Pulmonary artery endothelial cell (primary cell): ENCODE results near the gene ZNF3. TPM values are rescaled to one million over a fixed set of nuclear protein-coding genes. Genes with fewer than 3 reads are reported as not detected.

Source experiments
- DNase-seq: peaks from one replicate; pipeline ENCODE4 v3.0.0-alpha.2; 2011; ENCODE audit warnings: low read depth, low spot score
- total RNA-seq: library from RNA; depleted of rRNA; stranded (reverse); fragments of >200 nt; gene quantifications from 2 replicates; pipeline ENCODE4 v1.2.3, GENCODE V29; 2014

Gene ZNF3
- total RNA-seq, 1 donor from 2014 or later: 21.7 TPM

DNA sequence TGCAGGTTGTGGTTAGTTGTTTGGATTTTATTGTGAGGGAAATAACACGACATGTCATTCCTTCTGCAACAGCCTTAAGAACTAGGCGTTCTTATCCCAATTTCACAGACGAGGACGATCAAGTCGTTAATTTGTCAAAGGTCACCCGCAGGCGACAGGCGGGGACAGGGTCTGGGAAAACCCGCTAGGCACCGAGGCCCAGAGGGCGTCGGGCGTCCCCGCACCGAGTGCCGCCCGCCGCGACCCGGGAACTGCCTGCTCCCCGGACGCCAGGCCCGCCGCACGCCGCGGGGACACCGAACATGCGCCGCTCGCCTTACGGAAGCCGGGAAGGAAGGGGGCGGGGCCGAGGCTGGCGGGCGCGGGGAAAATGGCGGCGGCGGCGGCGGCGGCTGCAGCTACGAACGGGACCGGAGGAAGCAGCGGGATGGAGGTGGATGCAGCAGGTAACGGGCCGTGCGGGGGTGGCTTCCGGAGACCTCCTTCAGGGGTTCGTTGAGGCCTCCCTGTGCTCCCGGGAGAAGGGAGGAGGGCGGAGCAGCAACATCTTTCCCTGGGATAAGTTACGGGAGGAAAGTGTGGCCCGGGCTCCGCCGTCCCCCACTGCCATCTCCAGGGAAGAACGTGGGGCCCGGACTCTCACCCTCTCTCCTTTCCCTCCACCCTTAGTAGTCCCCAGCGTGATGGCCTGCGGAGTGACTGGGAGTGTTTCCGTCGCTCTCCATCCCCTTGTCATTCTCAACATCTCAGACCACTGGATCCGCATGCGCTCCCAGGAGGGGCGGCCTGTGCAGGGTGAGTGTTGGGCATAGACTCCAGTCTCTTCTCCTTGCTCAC, 7.3 kb upstream of the ZNF3 start, which contains the start of gene COPS6:
COPS6 (plus strand) TSS at position 349 of the 837 bp plus-strand sequence; CDS start at position 371, 22 bp downstream.
- DNase-seq: no peak

DNA sequence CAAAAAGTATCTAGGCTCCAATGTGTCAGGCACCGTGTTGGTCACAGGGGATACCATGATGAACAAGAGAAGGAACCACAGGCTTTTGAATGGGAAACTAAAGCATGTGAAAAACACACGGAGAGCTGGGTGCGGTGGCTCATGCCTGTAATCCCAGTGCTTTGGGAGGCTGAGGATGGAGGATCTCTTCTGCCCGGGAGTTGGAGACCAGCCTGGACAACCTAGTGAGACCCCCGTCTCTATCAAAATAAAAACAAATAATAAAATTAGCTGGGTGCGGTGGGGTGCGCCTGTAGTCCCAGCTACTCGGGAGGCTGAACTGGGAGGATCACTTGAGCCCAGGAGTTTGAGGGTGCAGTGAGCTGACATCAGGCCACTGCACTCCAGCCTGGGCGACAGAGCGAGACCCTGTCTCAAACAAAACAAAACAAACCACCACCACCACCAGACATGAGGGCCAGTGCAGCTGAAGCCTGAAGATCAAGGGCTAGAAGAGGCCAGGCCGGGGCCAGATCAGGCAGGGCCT, 6.6 kb upstream of the ZNF3 start:
- DNase-seq: no peak

DNA sequence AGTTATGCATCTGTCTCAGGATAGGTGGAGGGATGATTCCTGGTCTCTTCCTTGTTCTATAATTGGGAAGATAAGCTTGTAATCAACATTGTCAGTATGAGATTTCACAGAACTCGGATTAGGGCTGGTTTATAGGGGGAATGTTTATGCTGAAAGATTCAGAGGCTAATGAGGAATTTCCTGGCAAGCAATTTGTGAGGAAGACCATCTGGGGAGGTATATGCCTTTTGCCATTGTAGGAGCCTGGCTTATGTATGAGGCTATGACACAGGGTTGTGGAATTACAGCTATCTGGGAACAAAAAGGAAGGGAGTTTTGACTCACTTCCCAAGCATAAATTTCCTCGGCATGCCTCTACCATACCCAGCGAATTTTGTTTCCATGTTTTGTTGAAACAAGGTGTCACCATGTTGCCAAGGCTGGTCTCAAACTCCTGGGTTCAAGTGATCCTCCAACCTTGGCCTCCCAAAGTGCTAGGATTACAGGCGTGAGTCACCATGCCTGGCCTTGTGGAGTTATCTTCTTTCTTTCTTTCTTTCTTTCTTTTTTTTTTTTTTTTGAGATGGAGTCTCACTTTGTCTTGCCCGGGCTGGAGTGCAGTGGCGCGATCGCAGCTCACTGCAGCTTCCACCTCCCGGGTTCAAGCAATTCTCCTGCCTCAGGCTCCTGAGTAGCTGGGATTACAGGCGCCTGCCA, 5.7 kb upstream of the ZNF3 start:
- DNase-seq: peak; percentile 99

DNA sequence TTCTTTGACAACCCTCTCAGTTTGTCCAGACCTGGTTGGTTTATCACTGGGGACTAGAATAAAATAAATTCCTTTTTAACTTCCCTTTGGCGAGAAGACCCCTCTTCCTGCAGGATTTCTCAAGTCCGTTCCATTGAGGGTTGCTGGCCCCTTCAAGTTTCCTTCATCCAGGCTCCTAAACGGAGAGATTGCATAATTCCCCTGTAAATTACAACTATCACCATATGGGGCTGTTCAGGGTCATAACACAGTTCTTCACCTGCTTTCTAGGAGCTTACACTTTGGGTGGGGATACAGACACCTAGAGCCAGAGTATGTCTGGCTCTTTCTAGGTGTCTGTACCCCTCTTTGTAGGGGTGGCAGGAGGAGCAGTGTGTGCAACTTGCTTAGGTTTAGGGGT, 4.0 kb upstream of the ZNF3 start:
- DNase-seq: no peak

DNA sequence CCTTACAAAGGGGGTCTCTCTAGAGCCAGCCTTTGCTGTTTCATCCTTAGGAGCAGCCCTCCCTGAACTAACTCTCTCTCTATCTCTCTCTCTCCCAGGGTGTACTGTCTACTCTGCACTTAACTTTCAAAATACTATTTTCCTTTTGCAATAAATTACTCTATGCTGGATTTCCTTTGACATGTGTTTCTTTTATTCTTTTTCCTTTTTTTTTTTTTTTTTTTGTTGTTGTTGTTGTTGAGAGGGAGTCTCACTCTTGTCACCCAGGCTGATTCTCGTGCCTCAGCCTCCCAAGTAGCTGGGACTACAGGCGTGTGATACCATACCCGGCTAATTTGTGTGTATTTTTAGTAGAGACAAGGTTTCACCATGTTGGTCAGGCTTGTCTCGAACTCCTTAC, 1.5 kb upstream of the ZNF3 start:
- DNase-seq: no peak

DNA sequence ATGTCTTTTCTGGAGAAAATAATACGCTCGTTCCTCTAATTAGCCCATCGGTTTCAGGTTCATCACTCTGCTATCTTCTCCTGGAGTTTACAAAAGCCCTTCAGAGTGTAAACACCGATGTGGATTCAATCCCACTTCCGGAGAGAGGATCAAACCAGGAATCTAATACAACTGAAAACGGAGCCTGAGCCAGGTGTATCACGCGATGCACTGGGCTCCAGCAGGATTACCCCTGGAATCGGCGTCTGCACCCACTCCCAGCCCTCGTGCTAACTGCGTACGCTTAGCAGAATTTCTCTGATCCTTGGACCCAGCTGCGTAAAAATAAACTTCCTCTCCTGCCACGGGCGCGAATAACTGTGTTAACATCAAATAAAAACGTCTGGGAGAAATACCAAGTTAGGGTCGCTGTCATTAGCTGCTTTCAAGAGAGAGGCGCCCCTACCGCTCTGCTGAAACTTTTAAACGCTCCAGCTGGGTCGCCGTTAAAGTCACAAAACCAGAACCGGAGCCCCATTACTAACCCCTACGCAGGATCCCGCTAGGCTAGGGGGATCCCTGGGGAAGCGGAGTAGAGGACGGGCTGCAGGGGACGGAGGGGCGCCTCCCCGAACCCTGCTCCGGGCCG, 502 bp downstream of the ZNF3 start:
- DNase-seq: no peak

DNA sequence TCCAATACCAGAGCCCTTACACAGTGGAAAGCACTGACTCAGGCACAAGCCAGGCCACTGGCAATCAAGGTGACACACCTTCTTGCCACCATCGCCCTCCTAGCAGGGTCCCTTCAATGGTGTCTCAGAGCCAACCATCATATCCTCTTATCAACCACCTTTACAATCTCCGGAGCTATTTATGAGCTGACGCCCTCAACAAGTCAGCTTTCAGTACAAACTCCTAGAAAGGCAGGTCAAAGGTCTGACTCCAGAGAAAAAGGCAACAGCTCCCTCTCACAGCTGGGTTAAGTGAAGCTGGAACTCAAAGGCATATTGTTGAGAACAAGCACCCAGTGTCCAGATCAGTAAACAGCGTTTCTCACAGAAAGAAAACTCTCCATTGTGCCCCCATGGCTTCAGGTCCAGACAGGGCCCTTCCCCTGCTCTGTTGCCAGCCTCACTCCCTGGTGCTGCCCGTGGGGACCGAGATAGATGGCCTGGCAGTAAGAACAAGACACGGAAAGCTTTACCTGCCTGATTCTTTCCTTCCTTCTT, 2.4 kb downstream of the ZNF3 start:
- DNase-seq: no peak

DNA sequence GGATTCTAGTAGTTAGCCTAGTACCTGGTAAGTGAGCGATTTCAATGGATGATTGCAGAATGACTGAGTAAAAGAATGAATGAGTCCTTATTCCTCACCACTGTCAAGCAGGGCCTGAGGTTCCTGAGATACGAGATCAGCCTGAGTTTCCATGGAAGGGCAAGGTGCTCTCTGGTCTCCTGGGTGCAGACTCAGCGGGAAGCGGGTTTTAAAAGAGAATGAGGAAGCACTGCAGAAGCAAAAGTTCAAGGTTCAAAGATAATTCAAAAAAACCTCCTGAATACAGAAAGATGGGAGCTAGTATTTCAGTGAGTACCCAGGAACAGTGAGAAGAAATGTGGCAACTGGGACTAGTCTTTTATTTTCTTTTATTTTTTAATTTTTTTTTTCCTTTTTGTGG, 4.3 kb downstream of the ZNF3 start:
- DNase-seq: no peak

DNA sequence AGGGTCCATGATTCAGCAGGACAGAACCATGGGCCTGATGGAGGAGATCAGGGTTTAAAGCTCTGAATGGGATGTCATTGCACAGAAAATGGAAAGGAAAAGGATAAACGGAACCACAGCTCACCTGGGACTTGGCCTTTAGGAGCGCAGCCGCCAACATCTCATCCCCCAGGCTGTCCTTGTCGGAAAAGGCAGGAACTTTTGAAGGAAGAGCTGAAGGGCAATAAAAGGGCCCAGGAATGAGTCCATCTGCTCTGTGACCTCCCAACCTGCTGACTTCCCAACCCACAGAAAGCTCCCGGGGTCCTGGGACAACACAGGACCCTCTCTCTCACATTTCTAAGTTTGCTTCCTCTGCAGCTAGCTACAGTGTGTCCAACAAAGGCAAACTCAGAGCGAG, 6.1 kb downstream of the ZNF3 start:
- DNase-seq: no peak

DNA sequence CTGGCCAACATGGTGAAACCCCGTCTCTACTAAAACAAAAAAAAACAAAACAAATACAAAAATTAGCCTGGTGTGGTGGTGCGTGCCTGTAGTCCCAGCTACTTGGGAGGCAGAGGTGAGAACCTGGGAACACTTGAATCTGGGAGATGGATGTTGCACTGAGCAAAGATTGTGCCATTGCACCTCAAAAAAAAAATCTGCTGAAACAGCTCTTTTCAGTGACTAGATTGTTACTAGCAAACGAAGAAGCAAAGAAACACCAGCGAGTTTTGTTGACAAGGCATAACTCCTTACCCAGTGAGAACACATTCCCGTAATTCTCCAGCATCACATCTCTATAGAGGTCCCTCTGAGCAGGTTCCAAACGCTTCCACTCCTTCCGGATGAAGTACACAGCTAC, 6.7 kb downstream of the ZNF3 start:
- no peak for DNase-seq

DNA sequence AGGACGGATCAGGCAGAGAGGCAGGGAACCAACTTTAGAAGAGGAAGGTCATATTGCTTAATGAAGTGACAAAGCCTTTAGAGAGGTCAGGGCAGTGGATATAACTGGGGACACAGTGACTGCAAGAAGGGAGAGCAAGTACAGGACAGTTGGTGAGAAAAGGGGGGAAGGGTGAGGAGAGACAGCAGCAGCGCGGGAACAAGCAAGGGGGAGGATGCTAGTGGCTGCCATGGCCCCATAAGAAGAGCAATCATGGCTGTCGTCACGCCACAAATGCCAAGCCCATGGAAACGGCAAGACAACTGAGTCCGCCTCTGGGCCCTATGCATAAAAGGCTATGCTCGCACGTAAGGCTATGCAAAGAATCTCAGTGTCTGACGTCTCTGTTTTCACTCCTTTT, 9.1 kb downstream of the ZNF3 start:
- DNase-seq: no peak

DNA sequence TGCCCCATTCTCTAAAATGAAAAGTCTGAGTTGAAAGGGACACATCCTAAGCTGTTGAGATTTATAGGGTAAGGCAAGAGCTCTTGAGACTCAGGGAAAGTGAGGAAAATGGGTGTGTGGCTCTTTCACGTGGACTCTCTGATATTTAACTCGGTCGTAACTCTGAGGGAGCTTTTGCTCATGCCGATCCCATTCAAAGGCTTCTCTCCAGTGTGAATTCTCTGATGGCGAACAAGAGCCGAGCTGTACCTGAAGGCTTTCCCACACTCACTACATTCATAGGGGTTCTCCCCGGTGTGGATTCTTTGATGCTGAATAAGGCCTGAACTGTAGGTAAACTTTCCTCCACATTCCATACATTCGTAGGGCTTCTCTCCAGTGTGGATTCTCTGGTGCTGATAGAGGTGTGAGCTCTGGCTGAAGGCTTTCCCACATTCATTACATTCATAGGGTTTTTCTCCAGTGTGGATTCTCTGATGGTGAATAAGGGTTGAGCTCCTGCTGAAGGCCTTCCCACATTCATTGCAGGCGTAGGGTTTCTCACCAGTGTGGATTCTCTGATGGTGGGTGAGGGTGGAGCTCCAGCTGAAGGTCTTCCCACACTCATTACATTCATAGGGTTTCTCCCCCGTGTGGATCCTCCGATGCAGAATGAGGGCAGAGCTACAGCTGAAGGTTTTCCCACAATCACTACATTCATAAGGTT, 10.4 kb downstream of the ZNF3 start:
- DNase-seq: no peak

DNA sequence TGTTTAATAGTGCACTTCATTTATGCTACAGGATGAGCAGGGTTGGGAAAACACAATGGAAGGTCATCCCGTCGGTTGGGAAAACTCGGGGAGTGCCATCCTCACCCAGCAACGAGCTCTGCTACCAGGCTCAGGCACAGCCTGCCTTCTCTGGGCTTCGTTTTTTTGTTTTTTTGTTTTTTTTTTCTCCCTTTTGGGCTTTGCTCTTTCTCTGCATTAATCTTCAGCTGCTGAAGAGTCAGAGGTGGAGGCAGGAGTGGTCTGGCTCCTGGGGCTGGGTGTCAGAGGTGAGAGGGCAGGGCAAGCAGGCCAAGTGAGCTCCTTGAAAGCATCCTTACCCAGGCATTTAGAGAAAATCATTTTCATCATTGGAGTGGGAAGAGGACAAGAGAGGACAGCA, 11.5 kb downstream of the ZNF3 start:
- no peak for DNase-seq

DNA sequence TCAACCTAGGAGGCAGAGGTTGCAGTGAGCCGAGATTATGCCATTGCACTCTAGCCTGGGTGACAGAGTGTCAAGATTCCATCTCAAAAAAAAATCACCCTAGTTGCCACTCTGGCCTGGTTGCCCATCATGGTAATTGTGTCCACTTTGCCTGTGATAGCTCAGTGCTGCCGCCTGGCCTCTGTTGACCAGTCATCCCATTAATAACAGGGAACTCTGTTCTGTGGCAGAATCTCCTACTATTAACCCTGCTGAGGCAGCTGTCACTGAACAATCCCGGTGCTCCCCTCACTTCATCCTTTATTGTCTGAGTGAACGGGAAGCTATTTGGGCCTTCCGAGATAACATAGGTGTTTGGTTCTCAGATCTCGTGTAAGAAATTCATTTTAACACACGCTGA, 14.6 kb downstream of the ZNF3 start:
- no peak for DNase-seq

DNA sequence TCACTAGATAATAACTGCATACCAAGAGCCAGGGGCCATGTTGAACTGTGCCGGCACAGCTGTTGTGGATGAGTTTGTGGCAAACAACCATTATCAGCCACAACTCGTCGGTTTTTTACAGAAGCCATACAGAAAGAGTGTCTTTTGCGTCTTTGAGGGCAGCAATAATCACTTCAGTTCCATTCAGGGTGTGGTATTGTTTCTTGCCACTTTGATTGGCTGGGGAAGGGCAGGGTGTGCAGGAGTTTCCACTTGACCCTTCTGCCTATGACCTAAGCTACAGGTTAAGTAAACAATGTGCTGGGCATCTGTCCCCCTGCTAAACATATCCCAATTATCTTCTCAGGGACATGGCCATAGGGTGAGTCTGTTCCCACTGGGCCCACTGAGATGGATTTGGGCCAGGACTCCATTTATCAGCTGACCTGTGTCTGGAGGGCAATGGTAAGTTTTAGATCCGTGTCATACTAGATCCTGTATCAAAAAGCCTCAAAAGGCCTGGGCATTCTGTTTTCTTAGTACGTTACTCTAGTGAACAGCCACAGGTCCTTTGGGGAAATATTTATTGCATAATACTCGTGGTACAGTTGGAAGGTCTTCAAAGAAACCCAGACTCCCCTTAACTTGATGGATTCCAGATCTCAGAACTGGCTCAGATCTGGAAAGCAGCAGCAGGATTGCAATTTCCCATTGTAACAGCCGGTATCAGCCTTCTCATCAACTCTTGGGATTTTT, 15.9 kb downstream of the ZNF3 start:
- no peak for DNase-seq

DNA sequence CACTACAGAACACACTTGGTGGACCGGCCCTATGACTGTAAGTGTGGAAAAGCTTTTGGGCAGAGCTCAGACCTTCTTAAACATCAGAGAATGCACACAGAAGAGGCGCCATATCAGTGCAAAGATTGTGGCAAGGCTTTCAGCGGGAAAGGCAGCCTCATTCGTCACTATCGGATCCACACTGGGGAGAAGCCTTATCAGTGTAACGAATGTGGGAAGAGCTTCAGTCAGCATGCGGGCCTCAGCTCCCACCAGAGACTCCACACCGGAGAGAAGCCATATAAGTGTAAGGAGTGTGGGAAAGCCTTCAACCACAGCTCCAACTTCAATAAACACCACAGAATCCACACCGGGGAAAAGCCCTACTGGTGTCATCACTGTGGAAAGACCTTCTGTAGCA, 17.4 kb downstream of the ZNF3 start:
- DNase-seq: no peak

DNA sequence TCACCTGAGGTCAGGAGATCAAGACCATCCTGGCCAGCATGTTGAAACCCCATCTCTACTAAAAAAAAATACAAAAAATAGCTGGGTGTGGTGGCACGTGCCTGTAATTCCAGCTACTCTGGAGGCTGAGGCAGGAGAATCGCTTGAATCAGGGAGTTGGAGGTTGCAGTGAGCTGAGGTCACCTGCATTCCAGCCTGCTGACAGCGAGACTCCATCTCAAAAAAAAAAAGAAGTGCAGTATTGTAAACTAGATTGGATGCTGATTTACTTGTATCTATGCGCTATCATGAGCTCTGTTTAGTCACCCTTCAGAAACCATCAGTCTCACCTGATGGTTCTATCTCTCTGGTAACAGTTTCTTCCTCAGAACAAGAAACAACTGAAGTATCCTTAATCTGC, 18.1 kb downstream of the ZNF3 start:
- no peak for DNase-seq

DNA sequence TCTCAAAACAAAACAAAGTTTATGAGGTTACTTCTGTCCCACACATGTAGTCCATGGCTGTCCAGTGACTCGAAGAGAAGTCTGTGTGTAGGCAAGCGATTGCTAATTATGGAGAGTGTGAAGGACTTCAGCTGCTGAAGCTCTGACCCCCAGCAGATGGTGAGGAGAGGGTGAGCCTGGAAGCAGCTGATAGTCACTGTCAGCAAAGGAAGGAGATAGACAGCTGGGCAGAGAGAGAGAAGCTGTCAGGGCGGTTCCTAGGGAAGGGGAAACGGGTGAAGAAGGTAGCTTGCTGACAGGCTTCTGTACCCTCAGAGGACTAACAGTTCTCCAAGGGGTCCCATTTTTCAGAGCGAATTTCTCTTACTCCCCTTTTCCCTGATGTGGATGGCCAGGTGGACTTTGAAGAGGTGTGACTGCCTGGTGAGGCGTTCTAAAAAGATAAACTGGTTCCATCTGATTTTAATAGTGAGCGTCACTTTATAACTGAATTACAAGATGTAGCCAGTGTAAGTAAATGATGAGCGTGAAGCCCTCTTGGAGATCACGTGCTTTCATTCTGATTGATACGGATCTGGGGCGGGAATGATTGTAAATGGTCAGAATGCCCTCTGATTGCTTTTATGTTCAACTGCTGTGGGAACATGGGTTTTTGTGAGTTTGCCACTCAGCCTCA, 19.9 kb downstream of the ZNF3 start:
- DNase-seq: no peak

DNA sequence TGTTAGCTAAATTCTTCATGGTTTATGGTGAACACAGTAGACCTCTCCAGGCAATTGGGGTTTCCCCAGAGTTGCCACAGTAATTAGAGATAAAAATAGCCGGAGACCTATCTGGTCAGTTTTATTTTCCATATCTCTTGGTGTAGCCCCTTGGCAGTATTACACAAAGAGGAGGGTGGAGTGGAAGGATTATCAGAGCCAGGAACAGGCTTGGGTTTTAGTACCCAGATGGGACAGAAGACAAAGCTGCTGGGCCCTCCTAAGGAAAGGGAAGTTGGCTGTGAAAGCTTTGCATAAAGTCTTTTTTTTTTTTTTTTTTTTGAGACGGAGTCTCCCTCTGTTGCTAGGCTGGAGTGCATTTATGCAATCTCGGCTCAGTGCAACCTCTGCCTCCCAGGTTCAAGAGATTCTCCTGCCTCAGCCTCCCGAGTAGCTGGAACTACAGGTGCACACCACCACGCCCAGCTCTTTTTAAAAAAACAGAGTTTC, 22.2 kb downstream of the ZNF3 start:
- no peak for DNase-seq

DNA sequence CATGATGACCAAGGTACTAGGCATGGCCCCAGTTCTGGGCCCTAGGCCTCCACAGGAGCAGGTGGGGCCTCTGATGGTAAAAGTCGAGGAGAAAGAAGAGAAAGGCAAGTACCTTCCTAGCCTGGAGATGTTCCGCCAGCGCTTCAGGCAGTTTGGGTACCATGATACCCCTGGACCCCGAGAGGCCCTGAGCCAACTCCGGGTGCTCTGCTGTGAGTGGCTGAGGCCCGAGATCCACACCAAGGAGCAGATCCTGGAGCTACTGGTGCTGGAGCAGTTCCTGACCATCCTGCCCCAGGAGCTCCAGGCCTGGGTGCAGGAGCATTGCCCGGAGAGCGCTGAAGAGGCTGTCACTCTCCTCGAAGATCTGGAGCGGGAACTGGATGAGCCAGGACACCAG, 24.5 kb downstream of the ZNF3 start:
- DNase-seq: no peak
